Measurements from ENCODE around the gene RBFA.

GRCh38 chr18:80046961-80047541, 12.8 kb downstream of the RBFA start:
- TF ChIP-seq REST (IDR thresholded peaks at IDR 0.05; ENCODE audit: unreplicated experiment): no peak
- TF ChIP-seq EZH2 (IDR thresholded peaks at IDR 0.05; ENCODE audit: low read depth, unreplicated experiment): no peak
- TF ChIP-seq, protein P1, sequence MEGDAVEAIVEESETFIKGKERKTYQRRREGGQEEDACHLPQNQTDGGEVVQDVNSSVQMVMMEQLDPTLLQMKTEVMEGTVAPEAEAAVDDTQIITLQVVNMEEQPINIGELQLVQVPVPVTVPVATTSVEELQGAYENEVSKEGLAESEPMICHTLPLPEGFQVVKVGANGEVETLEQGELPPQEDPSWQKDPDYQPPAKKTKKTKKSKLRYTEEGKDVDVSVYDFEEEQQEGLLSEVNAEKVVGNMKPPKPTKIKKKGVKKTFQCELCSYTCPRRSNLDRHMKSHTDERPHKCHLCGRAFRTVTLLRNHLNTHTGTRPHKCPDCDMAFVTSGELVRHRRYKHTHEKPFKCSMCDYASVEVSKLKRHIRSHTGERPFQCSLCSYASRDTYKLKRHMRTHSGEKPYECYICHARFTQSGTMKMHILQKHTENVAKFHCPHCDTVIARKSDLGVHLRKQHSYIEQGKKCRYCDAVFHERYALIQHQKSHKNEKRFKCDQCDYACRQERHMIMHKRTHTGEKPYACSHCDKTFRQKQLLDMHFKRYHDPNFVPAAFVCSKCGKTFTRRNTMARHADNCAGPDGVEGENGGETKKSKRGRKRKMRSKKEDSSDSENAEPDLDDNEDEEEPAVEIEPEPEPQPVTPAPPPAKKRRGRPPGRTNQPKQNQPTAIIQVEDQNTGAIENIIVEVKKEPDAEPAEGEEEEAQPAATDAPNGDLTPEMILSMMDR (conservative IDR thresholded peaks at IDR 0.05; ENCODE audit: low read depth in 2 of 2): no peak
- TF ChIP-seq POLR2AphosphoS5 (IDR thresholded peaks at IDR 0.05; ENCODE audit: low read depth): no peak
- TF ChIP-seq JUNB (IDR thresholded peaks at IDR 0.05; ENCODE audit: unreplicated experiment): no peak
- no peak for TF ChIP-seq CREB1 (CRISPR knock-in tag; IDR thresholded peaks at IDR 0.05; ENCODE audit: low read depth)
- TF ChIP-seq EZH2phosphoT487 (IDR thresholded peaks at IDR 0.05; ENCODE audit: unreplicated experiment): no peak
- no peak for TF ChIP-seq STAT1 (IDR thresholded peaks at IDR 0.05; ENCODE audit: unreplicated experiment)
- TF ChIP-seq, protein P2, sequence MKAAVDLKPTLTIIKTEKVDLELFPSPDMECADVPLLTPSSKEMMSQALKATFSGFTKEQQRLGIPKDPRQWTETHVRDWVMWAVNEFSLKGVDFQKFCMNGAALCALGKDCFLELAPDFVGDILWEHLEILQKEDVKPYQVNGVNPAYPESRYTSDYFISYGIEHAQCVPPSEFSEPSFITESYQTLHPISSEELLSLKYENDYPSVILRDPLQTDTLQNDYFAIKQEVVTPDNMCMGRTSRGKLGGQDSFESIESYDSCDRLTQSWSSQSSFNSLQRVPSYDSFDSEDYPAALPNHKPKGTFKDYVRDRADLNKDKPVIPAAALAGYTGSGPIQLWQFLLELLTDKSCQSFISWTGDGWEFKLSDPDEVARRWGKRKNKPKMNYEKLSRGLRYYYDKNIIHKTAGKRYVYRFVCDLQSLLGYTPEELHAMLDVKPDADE (IDR thresholded peaks at IDR 0.05): no peak
- no peak for TF ChIP-seq ZNF114 (CRISPR knock-in tag; IDR thresholded peaks at IDR 0.05)
- no peak for TF ChIP-seq ZNF331 (CRISPR knock-in tag; IDR thresholded peaks at IDR 0.05; ENCODE audit: low read depth)
- TF ChIP-seq, protein P3, sequence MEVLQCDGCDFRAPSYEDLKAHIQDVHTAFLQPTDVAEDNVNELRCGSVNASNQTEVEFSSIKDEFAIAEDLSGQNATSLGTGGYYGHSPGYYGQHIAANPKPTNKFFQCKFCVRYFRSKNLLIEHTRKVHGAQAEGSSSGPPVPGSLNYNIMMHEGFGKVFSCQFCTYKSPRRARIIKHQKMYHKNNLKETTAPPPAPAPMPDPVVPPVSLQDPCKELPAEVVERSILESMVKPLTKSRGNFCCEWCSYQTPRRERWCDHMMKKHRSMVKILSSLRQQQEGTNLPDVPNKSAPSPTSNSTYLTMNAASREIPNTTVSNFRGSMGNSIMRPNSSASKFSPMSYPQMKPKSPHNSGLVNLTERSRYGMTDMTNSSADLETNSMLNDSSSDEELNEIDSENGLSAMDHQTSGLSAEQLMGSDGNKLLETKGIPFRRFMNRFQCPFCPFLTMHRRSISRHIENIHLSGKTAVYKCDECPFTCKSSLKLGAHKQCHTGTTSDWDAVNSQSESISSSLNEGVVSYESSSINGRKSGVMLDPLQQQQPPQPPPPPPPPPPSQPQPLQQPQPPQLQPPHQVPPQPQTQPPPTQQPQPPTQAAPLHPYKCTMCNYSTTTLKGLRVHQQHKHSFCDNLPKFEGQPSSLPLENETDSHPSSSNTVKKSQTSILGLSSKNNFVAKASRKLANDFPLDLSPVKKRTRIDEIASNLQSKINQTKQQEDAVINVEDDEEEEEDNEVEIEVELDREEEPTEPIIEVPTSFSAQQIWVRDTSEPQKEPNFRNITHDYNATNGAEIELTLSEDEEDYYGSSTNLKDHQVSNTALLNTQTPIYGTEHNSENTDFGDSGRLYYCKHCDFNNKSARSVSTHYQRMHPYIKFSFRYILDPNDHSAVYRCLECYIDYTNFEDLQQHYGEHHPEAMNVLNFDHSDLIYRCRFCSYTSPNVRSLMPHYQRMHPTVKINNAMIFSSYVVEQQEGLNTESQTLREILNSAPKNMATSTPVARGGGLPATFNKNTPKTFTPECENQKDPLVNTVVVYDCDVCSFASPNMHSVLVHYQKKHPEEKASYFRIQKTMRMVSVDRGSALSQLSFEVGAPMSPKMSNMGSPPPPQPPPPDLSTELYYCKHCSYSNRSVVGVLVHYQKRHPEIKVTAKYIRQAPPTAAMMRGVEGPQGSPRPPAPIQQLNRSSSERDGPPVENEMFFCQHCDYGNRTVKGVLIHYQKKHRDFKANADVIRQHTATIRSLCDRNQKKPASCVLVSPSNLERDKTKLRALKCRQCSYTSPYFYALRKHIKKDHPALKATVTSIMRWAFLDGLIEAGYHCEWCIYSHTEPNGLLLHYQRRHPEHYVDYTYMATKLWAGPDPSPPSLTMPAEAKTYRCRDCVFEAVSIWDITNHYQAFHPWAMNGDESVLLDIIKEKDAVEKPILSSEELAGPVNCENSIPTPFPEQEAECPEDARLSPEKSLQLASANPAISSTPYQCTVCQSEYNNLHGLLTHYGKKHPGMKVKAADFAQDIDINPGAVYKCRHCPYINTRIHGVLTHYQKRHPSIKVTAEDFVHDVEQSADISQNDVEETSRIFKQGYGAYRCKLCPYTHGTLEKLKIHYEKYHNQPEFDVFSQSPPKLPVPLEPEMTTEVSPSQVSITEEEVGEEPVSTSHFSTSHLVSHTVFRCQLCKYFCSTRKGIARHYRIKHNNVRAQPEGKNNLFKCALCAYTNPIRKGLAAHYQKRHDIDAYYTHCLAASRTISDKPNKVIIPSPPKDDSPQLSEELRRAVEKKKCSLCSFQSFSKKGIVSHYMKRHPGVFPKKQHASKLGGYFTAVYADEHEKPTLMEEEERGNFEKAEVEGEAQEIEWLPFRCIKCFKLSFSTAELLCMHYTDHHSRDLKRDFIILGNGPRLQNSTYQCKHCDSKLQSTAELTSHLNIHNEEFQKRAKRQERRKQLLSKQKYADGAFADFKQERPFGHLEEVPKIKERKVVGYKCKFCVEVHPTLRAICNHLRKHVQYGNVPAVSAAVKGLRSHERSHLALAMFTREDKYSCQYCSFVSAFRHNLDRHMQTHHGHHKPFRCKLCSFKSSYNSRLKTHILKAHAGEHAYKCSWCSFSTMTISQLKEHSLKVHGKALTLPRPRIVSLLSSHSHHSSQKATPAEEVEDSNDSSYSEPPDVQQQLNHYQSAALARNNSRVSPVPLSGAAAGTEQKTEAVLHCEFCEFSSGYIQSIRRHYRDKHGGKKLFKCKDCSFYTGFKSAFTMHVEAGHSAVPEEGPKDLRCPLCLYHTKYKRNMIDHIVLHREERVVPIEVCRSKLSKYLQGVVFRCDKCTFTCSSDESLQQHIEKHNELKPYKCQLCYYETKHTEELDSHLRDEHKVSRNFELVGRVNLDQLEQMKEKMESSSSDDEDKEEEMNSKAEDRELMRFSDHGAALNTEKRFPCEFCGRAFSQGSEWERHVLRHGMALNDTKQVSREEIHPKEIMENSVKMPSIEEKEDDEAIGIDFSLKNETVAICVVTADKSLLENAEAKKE (CRISPR knock-in tag; IDR thresholded peaks at IDR 0.05): no peak
